B cell (primary cell): ENCODE measurements around the gene SENP2.

Experiments
- CTCF ChIP-seq: fragments of 200-600 bp; IDR thresholded peaks from one replicate; pipeline ENCODE4 v1.8.0; 2022; ENCODE audit warnings: antibody characterized with exemption, mild to moderate bottlenecking
- EZH2 ChIP-seq: IDR thresholded peaks from 2 replicates; pipeline ENCODE4 v1.6.1; 2012; ENCODE audit warnings: borderline replicate concordance, low read depth, mild to moderate bottlenecking, moderate library complexity, low read length; ENCODE audit not compliant: insufficient read depth, poor library complexity, severe bottlenecking

- no peak for TF ChIP-seq CTCF
- TF ChIP-seq EZH2 = no peak
These were observed 46.2 kb upstream of the SENP2 start for GRCh38 chr3:185539934-185540333.
